ENCODE results near the gene TIFAB.

TIFAB gene

DNA sequence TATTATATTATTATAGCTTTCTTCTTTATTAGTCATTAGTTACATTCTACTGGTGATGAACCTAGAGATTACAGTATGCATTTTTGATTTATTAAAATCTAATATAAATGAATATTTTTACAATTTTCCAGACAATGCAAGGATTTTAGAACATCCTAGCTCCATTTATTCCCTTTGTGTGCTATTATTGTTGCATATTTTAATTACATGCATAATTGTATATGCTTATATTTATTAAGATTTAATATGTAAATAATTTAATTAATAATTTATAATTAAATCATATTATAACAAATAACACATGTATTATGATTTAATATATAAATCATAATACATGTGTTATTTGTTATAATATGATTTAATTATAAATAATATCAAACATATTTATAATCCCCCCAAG, 29.7 kb downstream of the TIFAB start:
- DNase-seq, result no peak

DNA sequence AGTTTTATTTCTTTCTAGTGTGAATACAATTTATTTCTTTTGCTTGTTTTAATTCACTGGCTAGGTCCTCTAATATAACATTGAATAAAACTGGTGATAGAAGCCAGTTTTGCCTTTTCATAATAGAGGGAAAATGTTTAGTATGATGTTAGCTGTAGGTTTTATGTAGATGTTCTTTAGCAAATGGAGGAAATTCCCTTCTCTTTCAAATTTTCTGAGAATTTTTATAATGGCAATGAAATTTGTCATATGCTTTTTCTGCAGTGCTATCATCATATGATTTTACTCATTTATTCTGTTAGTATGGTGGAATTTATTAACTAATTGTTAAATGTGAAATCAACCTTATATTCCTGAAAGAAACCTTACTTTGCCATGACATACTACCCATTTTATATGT, 35.1 kb downstream of the TIFAB start:
- DNase-seq, result no peak

DNA sequence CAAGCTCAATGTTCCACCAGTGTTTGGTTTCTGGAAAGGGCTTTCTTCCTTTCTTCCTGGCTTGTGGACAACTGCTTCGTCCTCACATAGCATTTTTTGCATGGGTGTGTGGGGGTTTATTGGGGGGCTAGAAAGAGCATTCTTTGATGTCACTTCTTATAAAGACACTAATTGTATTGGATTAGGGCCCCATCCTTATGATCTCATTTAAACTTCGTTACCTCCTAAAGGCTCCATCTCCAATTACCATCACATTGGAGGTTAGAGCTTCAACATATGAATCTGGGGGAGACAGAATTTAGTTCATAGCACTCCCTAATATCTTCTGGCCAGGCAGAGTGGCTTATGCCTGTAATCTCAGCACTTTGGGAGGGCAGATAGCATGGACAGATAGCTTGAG, 47.1 kb downstream of the TIFAB start:
- no peak for DNase-seq

DNA sequence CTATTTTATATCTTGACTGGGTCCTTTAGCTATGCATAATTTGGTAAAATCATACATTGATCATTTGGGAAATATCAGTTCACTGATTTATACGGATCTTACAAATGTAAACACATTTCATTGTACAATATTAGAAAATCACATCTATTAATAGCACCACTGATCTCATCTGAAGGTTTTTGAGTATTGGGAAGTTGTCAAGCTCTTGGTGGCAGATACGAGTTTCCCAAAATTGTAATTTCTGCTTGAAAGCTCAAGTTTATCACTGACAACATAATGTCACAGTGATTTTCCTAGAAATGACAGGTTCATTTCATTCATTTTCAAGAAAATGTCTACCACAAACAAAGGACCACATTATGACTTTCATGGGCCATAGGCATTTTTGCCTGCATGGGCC, 50.1 kb downstream of the TIFAB start:
- DNase-seq, result no peak

DNA sequence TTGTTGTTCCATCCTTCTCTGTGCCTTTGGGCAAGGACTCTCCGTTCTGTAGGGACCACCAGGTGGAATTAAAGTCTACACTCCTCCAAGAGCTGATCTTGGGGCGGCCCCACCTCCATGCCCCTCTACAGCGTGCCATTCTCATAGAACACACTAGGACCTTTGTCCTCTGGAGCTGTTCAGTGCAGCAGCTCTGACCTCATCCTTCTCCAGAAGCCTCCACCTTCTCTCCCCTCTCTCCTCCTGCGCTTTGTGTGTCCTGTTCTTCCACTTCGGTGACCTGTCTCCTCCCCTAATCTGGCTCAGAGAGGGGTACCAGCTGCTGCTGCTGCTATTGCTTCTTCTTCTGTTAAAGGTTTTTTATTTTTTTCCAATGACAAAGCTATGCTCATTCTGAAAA, 51.3 kb downstream of the TIFAB start:
- no peak for DNase-seq

DNA sequence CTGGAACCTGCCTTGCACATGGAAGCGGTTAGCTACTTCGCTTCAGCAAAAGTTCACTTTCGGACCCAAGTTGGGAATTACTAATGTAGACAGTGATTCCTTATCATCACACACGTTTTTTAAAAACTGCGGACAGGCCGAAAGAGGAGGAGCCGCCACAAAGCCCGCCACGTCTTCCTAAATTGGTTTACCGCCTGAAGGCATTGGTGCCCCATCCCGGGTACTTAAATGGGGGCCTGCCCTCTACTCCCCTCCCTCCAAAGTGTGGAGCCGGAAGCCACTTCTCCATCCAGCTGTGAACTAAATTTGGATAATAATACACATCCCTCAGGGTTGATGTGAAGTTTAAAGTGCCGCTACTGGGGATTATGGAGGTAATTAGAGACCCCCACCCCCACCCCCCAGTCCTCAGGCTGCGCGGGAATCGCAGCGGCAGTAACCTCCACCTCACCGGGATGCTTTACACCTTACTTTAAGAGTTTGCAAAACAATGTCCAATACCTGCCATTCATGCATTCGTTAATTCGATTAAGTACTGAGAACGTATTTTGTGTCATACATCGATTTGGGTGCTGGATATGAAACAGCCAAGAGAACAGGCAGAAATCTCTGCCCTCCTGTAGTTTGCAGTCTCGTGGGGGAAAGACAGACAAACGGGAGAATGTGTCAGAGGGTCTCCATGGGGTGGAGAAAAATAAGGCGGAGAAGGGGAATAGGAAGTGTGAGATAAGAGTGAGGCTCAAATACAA, 52.2 kb downstream of the TIFAB start:
- DNase-seq, result no peak

DNA sequence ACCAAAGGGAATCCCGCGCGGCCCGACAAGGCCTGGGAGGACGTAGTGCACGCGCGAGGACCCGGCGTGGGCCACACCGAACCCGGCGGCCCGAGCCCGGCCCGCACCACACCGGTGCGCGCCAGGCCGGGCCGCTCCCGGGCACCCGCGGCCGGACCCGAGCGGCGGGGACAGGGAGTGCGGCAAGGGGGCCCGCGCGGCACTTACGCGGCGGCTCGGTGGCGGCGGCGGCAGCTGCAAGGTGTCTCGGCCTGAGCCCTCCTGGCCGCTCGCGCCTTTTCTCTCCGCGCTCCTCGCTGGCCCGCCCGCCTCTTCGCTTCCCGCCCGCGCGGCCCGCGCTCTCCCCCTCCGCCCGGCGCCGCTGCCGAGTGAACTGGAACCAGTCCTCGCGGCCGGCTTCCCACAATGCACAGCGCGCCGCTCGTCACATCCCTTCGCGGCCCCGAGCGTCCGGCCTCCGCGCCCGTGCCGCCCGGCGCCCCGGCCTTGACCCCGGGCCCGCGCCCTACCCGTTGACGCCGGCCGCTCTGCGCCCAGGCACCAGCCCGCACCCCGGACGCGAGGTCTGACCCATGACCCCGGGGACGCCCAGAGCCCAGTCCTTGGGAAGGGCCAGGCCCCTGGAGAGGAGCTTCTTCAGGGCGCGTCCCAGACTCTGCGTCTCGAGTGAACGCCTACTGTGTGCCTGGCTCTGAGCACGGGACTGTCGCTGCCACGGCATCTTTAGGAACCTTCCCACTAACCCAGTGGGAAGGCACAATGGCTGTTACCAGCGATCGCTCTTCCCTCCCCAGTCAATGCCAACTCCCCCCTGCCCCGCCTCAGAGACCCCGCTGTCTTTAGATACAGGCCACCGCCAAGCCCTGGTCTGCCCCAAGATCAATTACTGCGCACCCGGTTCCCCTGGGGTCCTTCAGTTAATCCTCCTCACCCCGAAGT, 53.0 kb downstream of the TIFAB start, which contains the start of gene MACROH2A1:
MACROH2A1 (minus strand) TSS at position 377 of the 939 bp plus-strand sequence. CDS start 10,138 bp downstream, outside the sequence.
- peak; percentile 82 for DNase-seq

DNA sequence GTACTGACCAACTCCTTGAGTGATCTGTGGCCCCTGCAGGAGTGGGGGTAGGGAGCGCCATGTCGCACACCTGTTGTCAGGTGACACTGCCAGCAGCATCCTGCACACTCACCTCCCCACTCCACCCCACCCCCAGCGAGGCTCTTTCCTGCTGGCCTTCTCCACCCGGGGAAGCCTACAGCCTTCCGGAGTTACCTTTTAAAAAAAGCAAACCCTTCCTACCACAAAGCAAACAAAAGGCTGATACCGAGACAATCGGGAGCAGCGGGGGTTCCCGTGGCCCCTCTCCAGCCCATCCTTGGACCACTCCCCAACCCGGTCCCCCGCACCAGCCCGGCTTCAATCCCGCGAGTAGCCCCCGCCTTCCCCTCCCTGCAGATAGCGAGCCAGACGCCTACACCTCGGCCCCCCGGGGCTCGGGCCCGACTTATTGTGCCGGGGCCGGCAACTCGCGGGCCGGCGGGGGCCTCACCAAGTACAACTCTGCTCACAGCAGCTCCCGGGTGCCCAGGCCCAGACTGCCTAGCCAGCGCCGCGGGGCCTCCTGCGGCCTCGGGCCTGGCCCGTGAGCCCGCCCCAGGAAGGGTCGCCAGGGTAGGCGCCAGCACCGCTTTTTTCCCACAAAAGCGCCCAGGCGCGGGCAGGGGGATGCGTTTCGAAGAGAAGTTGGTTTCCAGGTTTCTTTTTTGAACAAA, 53.8 kb downstream of the TIFAB start:
- DNase-seq, result peak; percentile 45
